ENCODE results near the gene SDE2.

DNA sequence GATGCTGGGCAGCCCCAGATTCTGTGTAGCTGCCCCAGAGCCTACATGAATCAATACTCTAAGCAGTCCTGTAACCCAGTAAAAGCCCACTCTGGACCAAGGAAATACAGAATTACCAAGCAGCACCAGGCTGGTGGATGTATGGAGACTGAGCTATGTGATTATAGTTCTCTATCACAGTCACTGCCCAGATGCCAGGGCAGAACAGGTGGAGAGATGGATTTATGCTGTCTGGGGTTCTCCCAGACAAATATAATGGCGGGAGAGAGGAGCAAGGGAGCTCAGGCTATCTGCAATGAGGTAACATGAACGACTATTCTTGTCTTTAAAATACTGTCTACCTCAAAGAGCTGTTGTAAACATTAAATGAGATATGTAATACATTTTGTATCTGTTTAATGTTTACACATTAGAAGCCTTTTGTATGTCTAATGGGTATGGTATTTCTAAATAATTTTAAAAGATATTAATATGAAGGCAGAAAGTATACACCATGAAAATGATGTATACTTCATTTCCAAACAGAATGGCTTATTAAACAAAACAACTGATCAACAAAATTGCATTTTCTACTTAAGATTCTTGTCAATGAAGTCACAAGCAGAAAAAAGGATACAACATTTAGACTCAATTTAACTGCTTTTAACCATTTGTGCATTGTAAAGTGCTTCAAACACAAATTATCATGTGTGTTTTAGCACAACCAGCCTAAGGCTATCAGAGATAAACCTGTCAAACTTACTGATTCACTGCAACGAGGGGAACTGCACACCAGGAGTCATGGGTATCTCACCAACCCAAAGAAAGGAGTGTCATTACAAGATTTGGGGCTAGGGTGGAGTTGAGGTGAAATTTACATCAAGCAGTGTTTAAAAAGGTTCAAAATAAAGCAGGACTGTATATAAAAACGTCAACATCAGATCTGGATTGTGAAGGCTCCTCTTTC is 3.0 kb downstream of the SDE2 start:
- TF ChIP-seq GATA2 (IDR thresholded peaks at IDR 0.05; ENCODE audit: low read depth, low read length): no peak
- no peak for TF ChIP-seq GATA3 (IDR thresholded peaks at IDR 0.05; ENCODE audit: low read depth, low read length)

Data from SH-SY5Y (cell line).